DMS153 (cell line): ENCODE data around the gene ALDH4A1.
"Not testable (repeated sequence)": the region's sequence is repeated elsewhere in the genome, so short reads cannot be mapped to it uniquely, and the experiment has no call there.

Experiments
- DNase-seq: peaks from one replicate; lab custom pipeline; 2025; lab: John Stamatoyannopoulos, UW

ALDH4A1 gene

GRCh38 chr1:18877282-18877681 is 25.1 kb downstream of the ALDH4A1 start:
- DNase-seq: no peak

GRCh38 chr1:18876210-18876609 is 26.1 kb downstream of the ALDH4A1 start:
- no peak for DNase-seq

- DNase-seq: no peak
Observed at GRCh38 chr1:18875796-18876128, 26.6 kb downstream of the ALDH4A1 start.

GRCh38 chr1:18875107-18875795 is 27.1 kb downstream of the ALDH4A1 start:
- DNase-seq: peak; percentile 48

- DNase-seq: no peak
Observed at GRCh38 chr1:18874600-18874999, 27.8 kb downstream of the ALDH4A1 start.

- DNase-seq: no peak
Observed at GRCh38 chr1:18874036-18874435, 28.3 kb downstream of the ALDH4A1 start.

GRCh38 chr1:18872071-18872611 is 30.2 kb downstream of the ALDH4A1 start:
- no peak for DNase-seq

GRCh38 chr1:18871401-18872070 is 30.8 kb downstream of the ALDH4A1 start:
- no peak for DNase-seq

GRCh38 chr1:18870957-18871356 is 31.4 kb downstream of the ALDH4A1 start:
- DNase-seq: no peak

- DNase-seq: not testable (repeated sequence)
Observed at GRCh38 chr1:18870595-18870865, 31.8 kb downstream of the ALDH4A1 start.

- DNase-seq: no peak
Observed at GRCh38 chr1:18869847-18870594, 32.3 kb downstream of the ALDH4A1 start.

GRCh38 chr1:18868801-18869424 is 33.4 kb downstream of the ALDH4A1 start:
- DNase-seq: no peak

GRCh38 chr1:18868354-18868753 is 34.0 kb downstream of the ALDH4A1 start:
- no peak for DNase-seq

- DNase-seq: no peak
Observed at GRCh38 chr1:18866846-18867245, 35.5 kb downstream of the ALDH4A1 start.

- no peak for DNase-seq
Observed at GRCh38 chr1:18866314-18866713, 36.0 kb downstream of the ALDH4A1 start.

GRCh38 chr1:18865176-18865575 is 37.2 kb downstream of the ALDH4A1 start:
- DNase-seq: no peak

- DNase-seq: no peak
Observed at GRCh38 chr1:18861590-18861989, 40.8 kb downstream of the ALDH4A1 start.

- no peak for DNase-seq
Observed at GRCh38 chr1:18861082-18861481, 41.3 kb downstream of the ALDH4A1 start.

- DNase-seq: no peak
Observed at GRCh38 chr1:18859560-18859959, 42.8 kb downstream of the ALDH4A1 start, which contains the start of gene TAS1R2. Gene TAS1R2 (minus strand): TSS chr1:18859660. CDS start chr1:18859660, 0 bp downstream.

- DNase-seq: no peak
Observed at GRCh38 chr1:18858070-18858688, 44.2 kb downstream of the ALDH4A1 start.

- no peak for DNase-seq
Observed at GRCh38 chr1:18856435-18856834, 45.9 kb downstream of the ALDH4A1 start.

- DNase-seq: no peak
Observed at GRCh38 chr1:18855573-18855972, 46.8 kb downstream of the ALDH4A1 start.
